Jurkat, Clone E6-1 (cell line): Measurements from ENCODE around the gene UCK1.

Experiments
- DNase-seq: peaks from one replicate; pipeline ENCODE4 v3.0.0-alpha.2; 2011; ENCODE audit warnings: low read depth, low spot score
- H3K4me3 ChIP-seq: 2 replicates; pipeline ENCODE4 v1.5.1; 2011; ENCODE audit warnings: mild to moderate bottlenecking, low read length, control low read depth, moderate library complexity

The UCK1 gene

DNA sequence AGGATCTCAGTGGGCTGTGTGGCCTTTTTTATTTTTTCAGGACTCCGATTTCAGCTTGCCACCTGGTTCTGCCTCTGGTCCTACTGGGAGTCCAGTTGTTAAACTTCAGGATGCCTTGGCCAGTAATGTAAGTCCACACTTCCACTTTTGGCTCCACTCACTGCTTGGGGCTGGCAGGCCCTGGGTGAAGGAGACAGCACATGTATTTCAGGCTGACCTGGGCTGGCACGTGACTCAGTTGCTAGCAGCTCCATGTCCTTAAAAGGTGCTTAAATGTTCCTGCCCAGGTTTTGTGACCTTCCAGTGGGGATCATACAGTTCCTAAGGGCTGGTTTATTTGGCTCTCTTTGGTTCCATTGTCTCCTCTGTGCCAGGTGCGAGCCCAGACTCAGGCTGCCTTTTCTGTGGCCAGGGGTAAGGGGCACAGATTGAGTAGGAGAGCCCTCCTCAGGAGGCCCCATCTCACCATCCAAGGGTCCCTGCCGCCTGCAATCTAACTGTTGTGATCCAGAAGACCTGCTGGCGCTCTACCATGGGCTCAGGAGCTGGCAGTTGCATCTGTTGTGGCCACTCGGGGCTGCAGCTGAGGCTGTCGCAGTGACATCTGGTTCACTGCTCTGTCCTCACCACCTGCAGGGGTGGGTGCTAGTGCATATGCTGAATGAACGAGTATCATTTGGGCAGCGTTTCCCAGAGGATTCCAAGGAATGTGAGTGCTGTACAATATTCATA, 47.6 kb downstream of the UCK1 start:
- no peak for DNase-seq
- H3K4me3 ChIP-seq: no peak overlapping the region

DNA sequence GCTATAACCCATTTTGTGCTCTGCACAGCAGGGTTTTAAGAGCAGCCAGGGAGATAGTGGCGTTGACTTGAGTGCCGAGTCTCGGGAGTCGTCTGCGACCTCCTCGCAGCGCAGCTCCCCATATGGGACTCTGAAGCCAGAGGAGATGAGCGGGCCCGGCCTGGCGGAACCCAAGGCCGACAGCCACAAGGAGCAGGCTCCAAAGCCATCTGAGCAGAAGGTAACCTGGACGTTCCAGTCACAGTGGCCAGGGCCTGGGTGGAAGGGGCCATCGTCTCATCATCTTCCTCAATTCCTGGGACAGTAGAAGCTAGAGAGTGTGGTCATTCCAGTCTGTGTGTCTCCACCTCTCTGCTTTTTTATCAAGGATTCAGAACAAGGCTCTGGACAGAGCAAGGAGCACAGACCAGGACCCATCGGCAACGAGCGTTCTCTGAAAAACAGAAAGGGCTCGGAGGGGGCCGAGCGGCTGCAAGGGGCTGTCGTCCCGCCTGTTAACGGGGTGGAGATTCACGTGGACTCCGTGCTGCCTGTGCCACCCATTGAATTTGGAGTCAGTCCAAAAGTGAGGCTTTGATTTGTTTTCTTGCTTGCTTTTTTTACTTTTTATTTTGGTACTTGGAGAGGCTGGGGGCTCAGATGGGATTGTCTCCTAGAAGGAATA, 48.6 kb downstream of the UCK1 start:
- DNase-seq: no peak
- H3K4me3 ChIP-seq: no peak overlapping the region

DNA sequence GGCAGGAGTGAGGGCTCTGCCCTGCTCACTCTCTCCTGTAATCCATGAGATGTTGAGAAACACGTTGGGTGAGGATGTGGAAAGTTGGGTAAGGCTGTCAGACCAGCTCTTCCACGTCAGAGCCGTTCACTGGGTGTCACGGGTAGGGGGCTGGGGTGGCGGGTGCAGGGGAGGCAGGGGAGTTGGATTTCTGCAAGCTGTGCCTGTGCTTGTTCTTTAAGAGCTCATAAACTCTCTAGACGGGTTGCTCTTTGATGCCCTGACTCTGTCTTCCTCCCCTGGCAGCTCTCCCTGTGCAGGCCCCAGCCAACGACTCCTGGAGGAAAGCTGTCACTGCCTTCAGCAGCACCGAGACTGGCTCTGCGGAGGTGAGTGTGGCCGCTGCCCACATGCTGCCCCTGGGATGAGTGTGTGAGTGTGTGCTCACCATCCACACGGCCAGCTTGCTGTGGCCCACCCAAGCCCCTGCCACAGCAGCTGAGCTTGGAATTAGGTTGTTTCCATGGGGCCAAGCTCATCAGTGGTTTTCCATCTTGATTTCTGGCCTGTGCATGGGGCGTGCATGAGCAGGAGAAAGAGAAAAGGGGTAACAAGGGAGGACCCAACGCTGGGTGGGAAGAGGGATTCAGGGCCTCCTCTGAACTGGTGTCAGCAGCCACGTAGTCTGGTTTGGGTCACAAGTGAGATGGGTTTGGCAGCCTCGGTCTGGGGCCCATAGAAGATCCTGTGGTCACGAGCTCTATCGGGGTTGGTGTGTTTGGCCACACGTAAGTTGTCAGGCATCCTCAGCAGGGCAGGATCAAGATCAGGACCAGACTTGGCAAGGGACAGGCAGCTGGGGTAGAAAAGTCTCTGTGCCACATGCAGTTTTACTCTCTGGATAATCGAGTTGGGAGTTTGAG, 49.4 kb downstream of the UCK1 start:
- H3K4me3 ChIP-seq: no peak overlapping the region
- DNase-seq: no peak

DNA sequence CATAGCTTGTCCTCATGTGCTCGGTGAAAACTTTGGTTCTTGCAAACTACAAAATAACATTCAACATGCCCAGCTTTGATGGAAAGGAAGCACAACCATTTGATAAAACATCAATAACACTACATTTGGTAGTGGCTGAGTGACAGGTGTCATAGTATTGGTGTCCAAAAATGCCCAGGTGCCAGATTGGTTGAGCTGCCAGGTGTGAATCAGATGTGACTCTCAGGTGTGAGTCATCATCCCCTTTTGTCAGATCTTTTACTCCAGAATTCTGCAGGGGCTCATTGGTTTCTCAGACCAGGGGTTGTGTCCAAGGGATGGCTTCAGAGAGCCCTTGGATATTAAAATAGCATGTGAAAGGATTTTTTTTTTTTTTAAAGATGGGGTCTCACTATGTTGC, 50.8 kb downstream of the UCK1 start:
- DNase-seq: no peak
- H3K4me3 ChIP-seq: no peak overlapping the region

DNA sequence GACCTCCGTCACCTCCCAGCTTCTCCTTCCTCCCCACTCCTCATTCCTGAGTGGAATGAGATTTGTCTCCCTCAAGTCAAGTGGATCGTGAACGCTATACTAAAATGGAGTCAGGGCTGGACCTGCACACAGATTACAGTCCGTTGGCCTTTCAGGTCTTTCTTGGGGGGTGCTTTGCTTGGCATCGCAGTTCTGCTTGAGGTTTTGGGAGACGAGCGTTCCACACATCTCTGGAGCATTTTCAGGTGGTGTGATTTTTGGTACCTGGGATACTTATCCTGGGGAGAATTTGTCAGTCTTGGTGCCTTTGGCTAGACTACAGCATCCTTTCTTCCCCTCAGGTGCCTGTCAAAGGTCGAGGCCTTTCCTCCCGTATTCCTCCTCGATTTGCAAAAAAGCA, 52.2 kb downstream of the UCK1 start:
- H3K4me3 ChIP-seq: no peak overlapping the region
- no peak for DNase-seq

DNA sequence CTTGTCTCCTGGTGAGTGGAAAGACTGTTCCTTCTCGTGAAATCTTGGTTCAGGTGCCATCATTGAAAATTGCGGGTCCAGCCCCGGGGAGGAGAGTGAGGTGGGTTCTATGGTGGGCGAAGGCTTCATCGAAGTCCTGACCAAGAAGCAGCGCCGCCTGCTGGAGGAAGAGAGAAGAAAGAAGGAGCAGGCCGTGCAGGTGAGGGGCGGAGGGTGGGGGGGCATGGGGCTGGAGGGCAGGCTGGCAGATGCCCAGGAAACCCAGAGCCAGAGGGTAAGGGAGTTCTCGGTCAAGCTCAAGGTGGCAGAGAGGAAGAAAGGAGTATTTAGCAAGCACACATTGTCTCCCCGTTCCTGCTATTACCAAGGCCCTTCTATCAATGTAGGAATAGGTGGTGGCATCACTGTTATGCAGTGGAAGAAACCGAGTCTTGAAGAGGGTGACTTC, 52.6 kb downstream of the UCK1 start:
- no peak overlapping the region for H3K4me3 ChIP-seq
- peak; percentile 41 for DNase-seq

DNA sequence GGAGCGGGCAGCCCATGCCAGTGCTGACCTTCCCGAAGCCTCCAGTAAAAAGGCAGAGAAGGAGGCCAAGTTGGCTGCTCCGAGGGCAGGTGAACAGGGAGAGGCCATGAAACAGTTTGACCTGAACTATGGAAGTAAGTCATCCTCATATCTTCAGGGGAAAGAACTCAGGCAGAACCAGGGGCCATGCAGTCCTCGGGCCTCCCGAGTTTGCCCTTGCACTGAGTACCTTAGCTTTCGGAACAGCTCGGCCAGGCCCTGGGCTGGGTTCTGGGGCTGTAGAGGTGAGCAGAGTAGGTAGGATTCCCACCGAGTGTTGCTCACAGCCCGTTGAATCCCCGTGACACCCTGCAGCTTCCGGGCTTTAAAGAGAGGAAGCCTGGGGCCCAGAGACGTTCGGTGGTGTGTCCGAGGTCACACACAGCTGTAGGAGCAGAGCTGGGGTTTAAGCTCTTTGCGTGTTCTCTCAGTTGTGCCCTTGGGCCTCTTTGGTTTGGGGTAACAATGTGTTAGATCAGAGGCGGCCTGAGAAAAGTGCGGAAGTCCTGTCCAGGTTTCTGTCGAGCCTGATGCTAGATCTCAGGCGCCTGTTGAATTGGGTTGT, 53.1 kb downstream of the UCK1 start:
- no peak overlapping the region for H3K4me3 ChIP-seq
- no peak for DNase-seq

DNA sequence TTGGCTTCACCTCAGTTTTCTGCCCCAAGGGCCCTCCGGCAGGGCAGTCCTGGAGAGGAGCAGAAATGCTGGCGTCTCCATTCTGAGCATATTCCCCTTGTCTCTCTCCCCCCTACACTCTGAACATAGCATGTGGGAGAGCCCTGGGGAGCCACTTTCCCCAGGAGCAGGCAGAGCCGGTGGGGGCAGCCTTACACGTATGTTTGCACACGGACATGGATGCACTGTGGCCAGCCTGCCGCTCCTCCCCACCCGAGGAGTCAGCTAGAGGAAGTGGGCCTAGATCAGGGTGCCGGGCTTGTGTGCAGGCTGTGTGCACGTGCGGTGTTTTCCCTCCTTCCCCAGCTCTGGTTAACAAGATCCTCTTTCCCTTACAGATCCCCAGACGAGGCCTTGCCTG, 53.7 kb downstream of the UCK1 start:
- no peak overlapping the region for H3K4me3 ChIP-seq
- DNase-seq: no peak

DNA sequence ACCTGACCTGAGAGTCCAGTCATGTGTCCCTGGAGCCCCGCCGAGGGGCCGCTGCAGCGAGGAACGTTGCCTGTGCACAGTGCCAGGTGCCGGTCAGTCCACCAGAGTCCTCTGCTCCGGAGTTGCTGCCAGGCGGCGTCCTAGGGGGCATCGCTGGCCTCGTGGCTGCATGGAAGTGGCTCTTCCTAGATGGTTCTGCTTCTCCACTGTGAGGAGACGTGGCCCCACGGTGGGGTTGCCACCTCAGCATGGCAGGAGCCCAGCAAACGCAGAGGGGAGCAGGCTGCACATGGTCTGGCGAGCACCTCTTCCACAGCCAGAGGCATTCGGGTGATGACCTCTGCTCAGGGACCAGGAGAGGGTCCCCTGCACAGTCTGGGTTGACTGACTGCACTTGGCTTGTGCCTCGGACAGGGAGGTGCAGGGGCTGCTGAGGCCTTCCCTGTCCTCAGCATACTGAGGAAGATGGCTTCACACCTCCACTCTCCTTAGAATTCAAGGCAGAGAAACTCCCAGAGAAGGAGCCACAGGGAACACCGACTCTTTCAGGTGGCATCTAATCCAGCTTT, 54.2 kb downstream of the UCK1 start:
- DNase-seq: no peak
- H3K4me3 ChIP-seq: no peak overlapping the region

DNA sequence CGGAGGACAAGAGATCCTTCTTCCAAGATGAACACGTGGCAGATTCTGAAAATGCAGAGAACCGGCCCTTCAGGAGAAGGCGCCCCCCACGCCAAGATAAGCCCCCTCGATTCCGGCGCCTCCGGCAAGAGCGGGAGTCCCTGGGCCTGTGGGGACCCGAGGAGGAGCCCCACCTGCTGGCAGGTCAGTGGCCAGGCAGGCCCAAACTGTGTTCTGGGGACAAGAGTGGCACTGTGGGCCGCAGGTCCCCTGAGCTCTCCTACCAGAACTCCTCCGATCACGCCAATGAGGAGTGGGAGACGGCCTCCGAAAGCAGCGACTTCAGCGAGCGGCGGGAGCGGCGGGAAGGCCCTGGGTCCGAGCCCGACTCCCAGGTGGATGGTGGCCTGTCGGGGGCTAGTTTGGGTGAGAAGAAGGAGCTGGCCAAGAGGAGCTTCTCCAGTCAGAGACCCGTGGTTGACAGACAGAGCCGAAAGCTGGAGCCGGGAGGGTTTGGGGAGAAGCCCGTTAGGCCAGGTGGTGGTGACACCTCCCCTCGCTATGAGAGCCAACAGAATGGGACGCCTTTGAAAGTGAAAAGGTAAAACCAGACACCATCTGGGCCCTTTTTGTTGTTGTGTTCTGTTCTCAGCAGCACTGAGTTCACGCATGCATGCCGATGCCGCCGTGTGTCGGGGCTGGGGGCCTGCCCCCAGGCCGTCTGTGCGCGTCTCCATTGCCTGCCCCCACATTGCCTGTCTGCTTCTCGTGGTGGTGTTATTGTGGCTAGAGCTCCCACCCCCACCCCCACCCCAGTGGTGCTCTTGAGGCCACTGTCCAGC, 54.9 kb downstream of the UCK1 start:
- no peak overlapping the region for H3K4me3 ChIP-seq
- DNase-seq: no peak

DNA sequence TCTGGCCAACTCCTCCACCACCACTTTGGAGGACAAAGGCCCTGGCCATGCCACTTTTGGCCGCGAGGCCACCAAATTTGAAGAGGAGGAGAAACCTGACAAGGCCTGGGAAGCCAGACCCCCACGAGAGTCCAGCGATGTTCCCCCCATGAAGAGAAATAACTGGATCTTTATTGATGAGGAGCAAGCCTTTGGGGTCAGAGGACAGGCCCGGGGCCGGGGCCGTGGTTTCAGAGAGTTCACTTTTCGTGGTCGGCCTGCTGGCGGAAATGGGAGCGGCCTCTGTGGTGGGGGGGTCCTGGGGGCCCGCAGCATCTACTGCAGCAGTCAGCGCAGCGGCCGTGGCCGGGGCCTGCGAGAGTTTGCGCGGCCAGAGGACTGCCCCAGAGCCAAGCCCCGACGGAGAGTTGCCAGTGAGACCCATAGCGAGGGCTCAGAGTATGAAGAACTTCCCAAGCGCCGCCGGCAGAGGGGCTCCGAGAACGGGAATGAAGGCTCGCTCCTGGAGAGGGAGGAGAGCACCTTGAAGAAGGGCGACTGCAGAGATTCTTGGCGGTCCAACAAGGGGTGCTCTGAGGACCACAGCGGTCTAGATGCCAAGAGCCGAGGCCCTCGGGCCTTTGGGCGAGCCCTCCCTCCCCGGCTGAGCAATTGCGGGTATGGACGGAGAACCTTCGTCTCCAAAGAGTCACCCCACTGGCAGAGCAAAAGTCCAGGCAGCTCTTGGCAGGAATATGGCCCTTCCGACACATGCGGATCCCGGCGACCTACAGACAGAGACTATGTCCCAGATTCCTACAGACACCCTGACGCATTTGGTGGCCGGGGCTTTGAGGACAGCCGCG, 55.7 kb downstream of the UCK1 start:
- DNase-seq: no peak
- no peak overlapping the region for H3K4me3 ChIP-seq

DNA sequence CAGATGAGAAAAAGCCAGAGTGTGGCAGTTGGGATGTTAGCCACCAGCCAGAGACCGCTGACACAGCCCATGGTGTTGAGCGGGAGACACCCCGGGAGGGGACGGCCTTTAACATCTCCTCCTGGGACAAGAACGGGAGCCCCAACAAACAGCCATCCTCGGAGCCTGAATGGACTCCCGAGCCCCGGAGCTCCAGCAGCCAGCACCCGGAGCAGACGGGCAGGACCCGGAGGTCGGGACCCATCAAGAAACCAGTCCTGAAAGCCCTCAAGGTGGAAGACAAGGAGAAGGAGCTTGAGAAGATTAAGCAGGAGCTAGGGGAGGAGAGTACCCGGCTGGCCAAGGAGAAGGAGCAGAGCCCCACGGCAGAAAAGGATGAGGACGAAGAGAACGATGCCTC, 56.4 kb downstream of the UCK1 start:
- no peak overlapping the region for H3K4me3 ChIP-seq
- no peak for DNase-seq

DNA sequence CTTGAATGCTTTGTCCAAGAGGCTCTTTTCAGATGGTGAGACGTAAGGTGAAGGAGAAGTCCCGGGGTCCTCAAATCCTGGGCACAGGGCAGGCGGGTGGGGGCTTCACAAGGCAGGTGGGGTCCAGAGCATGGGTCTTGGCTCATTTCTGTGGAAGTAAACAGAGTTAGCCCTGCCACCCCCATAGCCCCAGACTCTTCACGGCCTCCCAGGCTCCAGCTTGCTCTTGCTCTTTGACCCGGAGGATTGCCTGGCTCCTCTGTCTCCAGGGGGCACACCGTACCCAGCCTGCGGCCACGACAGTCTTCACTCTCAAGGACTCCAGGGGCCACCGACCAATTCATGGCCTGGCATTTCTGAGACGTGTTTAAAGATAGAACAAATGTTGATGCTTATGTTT, 57.2 kb downstream of the UCK1 start:
- no peak for DNase-seq
- H3K4me3 ChIP-seq: no peak overlapping the region
